Stimulated activated CD8-positive, alpha-beta memory T cell treated with anti-CD3 and anti-CD28 coated beads, Interleukin-7, amount 100 ng/mL, for 24 hours (primary cell): ENCODE data around the gene INO80D.
"Not testable (repeated sequence)": the region's sequence is repeated elsewhere in the genome, so short reads cannot be mapped to it uniquely, and the experiment has no call there.

Experiments used
- DNase-seq: peaks from one replicate; pipeline ENCODE4 v3.0.0-alpha.2; 2020; ENCODE audit warnings: low read depth

INO80D gene

DNA sequence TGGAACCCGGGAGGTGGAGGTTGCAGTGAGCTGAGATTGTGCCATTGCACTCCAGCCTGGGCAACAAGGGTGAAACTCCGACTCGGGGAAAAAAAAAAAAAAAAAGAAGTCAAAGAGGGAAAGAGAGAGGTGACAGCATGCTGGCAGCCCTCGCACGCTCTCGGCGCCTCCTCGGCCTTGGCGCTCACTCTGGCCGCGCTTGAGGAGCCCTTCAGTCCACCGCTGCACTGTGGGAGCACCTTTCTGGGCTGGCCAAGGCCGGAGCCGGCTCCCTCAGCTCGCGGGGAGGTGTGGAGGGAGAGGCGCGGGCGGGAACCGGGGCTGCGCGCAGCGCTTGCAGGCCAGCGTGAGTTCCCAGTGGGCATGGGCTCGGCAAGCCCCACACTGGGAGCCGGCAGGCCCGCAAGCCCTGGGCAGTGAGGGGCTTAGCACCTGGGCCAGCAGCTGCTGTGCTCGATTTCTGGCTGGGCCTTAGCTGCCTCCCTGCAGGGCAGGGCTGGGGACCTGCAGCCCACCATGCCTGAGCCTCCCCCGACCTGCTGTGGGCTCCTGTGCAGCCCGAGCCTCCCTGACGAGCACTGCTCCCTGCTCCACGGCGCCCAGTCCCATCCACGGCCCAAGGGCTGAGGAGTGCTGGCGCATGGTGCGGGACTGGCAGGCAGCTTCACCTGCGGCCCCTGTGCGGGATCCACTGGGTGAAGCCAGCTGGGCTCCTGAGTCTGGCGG, 108.9 kb downstream of the INO80D start:
- DNase-seq: not testable (repeated sequence)

DNA sequence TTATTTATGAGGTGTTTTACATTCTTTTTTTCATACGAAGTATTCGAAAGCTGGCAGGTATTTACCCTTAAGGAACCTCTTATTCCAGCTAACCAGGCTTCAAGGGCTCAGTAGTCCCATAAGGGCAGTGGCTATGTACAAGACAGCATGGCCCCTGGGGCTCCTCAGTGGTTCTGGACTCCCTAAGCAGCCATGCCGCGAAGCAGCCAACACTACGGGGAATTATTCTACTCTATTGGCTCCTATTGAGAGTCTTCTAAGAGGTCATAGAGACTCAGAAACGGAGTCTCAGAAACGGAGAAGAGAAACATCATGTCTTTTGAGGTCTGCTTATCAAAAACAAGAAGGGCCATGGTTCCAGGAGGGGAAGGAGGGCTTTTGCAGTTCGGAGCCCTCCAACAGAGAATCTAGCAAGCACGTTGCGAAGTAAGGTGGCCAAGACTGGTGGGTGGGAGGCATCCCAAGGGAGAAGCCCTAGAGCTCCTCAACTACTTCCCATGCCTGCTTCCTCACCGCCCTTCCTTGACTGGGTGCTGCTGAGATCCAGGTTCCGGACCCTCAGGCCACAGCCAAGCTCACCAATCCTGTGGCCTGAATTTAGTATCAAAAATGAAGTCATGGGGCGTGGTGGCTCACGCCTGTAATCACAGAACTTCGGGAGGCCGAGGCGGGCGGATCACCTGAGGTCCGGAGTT, 109.7 kb downstream of the INO80D start:
- no peak for DNase-seq

DNA sequence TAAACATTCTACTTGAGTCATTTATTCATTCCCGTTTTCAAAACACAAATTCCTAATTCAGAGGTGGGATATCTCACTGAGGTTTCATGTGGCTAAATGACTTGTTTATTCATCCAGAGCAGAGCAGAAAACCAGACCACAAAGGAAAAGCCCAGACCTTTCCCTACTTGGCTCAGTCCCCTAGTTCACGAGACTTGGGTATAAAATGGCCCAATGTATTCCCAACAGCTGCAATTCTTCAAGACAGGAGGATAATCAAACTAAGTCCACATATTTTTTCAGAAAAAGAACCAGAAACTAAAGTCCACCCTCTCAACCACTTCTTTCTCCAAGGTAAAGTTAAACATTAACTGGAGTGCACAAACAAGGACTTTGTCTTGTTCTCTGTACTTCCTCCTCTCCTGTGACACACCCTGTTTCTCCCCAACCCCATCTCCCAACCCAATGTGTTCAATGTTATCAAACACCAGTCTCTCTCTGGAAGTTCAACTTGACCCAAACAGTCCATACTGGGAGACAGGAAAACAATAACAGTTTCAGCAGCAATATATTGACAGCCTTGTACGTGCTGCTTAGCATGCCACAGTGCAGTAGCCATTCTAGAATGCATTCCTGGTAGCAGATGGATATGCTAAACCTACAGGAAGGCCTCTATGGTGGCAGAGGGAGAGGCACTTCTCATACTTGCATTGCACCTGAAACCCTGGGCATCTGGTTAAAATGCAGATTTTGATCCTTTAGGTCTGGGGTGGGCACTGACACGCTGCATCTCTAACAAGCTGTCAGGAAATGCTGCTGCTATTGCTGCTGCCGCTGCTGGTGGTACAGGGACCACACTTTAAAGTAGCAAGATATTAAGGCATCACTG, 110.7 kb downstream of the INO80D start:
- DNase-seq: no peak

DNA sequence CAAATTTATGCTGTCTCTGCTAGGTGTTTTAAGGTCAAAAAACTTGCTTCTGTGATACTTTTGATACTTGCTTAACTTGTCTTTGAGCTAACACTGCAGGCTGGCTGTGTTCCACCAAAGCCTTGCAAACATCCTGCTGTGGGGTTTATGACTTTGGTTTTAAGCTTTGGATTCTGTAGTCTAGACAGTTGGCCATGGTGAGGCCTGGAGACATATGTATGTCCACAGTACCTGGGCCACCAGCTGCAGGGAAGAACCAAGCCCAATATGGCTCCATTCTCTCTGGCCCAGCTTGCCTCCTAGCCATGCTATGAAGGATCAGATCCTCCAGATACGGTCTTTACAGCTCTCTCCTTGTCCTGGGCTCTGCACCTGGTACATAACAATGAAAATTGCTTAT, 113.9 kb downstream of the INO80D start:
- no peak for DNase-seq

DNA sequence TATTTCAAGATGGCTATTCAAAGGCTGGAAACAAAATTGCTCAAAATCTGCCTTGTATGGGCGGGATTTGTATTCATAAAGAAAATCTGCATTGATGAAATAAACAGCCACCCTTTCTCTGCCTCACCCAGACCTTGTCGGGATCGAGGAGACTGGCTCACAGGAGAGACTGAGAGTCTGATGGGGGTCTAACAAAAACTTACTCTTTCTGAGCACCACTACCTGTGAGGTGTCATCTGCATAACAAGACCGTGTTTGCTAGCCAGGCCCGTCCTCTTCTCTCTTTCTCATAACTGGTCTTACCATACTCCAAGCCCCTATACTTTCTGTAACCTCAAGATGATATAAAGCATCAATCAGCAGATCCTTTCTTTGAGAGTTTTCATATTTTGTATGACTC, 115.6 kb downstream of the INO80D start:
- DNase-seq: no peak

DNA sequence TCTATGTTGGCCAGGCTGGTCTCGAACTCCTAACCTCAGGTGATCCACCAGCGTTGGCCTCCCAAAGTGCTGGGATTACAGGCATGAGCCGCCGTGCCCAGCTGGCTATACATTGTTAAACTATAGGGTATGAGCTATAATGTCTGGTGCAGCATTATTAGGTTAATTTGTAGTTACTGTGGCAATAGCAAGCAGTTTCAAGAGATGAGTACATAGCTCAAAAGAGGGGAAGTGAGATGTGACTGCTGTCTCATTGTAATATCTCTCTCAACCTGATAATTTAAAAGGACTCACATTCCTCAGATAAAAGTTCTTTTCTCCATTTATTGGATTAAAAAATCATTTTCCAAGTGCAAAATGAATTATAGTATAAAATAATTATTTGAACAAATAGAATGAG, 116.4 kb downstream of the INO80D start:
- no peak for DNase-seq

DNA sequence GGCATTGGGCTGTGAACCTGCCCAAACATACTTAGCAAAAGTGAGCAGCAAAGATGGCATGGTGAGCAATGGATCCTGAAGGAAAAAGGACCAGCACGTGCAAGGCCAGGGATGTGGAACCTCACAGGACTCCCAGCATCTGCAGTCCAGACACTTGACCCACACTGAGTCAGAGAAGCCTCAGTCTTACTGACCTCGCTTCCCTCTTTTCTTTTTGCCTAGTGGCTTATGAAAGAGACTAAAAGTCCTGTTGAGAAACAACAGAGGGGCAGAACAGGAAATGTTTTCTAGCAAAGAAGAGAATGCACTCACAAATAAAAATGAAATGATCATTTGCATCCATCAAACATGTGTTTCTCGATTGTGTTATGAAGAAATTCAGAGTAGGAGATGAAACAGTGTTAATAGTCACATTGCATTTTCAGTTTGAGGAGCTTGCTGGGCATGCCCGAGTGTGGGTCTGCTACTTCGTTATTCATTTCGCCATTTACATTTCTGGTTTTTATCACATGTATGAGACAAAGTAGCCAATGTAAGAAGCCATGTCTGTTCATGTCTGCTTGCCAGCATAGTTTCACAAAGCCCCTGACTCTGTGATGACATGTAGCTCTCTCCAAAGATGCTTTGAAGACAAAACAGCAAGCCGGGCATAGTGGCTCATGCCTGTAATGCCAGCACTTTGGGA, 118.4 kb downstream of the INO80D start:
- DNase-seq: no peak

DNA sequence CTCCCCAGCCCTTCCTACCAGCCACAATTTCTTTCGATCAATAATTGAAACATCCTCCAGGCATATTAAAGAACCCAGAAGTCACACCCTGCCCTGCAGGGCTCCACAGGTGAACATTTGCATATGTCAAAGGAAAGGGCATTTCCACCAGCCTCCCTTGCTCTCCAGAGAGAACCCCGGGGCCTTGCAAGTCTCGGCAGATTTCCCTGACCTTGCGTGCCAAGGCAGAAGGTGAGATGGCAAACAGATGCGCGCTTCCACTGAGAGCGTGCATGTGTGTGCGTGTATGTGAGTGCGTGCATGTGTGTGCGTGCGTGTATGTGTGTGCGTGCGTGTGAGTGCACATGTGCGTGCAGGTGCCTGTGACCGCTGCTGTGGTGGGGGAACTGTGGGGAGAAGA, 120.3 kb downstream of the INO80D start:
- DNase-seq: no peak

DNA sequence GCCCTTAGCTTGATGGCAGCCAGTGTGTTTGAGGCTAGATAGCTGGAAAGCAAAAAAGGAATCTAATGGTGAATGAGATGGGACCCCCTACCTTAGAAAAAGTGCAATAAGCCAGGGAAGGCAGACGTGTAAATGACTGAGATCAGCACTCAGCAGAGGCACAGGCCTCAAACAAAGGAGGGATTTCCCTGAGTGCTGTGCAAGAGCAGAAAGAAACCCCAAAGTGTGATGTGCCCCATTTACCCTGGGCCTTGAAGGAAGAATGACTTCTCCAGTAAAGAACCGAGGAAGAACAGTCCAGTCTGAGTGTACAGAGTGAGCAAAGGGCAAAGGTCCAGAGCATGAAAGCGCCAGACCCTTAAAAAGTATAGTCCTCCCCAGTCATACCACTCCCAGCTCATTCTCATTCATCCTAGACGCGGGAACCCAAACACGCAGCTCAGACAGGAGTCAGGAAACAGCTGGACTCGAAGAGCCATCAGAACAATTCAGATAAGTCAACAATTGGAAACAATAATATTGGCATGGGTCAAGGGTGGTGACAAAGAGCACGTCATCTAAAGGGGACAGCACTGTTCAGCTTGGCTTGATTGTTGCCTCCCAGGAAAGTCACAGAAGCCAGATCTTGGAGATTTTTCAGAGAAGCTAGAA, 121.7 kb downstream of the INO80D start:
- DNase-seq: no peak

DNA sequence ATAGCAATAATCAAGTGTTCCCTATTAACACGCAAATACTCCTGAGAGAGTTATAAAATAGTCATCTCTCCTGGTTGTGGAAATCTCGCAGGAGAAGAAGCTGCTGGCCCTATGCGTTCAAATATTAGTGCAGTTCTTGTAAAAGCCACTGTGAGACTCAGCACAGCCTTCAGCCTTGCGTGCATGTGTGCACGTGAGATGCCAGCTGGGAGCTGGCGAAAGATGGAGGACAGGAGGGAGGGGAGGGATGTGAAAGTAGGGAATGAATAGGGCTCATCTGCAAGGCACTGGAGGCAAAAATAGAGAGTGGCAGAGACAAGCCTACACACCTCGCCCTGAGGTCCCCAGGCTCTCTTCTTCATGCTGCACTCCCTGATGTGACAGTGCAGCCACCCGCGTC, 126.5 kb downstream of the INO80D start:
- DNase-seq: no peak

DNA sequence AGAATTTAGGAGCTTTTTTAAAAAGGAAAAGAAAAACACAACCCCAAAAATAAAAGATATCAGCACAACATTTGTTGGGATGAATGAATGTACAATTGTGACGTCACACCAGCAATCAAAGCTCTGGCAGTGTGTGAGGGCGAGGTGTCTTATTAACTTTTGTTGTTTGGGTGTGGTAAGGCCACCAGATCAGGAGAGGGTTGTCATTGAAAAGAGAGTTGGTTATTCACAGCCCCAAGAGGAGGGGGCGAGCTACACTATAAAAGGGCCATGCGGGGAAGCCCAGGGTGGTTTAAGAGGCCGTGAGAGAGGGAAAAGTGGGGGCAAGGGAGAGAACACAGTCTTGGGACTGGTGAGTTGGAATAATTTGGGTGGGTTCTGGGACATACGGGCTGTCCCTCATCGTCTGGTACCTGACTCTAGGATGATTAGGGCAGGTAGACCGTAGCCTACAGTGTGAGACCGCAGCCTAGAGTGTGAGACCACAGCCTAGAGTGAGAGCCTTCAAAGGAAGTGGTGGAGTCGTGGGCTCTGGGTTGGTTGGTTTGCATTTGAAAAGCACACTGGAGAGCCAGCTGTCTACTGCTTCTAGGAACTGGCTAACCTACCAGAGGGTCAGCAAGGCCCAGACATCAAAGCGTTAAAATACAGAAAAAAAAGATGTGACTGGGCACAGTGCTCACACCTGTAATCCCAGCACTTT, 128.4 kb downstream of the INO80D start:
- no peak for DNase-seq

DNA sequence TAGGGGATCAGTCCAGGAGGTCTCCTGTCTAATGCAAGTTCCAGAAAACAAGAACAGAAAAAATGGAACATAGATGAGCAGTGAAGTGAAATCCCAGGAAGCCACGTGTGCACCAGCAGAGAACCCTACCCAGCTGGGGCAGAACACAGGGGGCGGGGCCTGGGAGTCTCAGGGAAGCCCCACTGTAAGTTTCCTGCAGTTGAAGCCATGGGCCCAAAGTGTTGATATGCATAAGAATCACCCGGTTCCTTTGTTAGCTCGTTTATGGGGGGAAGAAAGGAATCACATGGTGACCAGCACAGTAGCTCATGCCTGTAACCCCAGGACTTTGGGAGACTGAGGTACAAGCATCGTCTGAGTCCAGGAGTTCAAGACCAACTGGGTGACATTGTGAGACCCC, 131.3 kb downstream of the INO80D start:
- DNase-seq: no peak

DNA sequence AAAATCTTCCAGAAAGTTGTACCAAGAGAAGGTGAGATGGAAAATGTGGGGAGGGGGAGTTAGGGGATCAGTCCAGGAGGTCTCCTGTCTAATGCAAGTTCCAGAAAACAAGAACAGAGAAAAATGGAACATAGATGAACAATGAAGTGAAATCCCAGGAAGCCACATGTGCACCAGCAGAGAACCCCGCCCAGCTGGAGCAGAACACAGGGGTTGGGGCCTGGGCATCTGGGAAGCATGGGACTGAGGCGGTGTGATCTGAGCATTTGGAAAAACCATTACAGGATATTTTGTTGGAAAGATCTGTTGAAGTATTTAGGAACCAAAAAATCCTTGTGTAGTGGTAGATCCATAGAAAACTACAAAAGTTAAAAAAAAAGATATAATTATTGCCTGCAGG, 133.7 kb downstream of the INO80D start:
- DNase-seq: no peak

DNA sequence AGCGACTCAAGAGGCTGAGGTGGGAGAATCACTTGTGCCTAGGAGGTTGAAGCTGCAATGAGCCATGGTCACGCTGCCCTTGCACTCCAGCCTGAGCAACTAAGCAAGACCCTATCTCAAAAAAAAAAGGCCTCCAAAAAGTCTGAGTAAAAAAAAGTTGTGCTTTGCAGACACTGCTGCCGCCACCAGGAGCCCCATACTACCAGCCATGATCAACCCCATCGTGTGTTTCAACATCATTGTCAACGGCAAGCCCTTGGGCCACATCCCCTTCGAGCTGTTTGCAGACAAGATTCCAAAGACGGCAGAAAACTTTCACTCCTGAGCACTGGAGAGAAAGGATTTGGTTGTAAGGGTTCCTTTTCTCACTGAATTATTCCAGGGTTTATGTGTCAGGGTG, 137.1 kb downstream of the INO80D start:
- no peak for DNase-seq

DNA sequence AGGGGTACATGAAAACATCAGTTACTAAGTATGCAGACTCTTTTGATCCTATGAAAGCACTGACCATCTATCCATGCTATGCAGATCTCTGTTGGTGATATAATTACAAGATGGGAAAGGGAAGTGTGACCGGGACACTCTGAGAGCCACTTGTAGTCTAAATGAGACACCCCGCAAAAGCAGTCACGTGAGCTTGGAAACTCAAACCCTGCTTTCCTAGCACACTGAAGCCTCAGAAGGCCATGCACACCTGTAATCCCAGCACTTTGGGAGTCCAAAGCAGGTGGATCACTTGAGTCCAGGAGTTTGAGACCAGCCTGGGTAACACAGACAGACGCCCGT, 137.5 kb downstream of the INO80D start:
- no peak for DNase-seq

DNA sequence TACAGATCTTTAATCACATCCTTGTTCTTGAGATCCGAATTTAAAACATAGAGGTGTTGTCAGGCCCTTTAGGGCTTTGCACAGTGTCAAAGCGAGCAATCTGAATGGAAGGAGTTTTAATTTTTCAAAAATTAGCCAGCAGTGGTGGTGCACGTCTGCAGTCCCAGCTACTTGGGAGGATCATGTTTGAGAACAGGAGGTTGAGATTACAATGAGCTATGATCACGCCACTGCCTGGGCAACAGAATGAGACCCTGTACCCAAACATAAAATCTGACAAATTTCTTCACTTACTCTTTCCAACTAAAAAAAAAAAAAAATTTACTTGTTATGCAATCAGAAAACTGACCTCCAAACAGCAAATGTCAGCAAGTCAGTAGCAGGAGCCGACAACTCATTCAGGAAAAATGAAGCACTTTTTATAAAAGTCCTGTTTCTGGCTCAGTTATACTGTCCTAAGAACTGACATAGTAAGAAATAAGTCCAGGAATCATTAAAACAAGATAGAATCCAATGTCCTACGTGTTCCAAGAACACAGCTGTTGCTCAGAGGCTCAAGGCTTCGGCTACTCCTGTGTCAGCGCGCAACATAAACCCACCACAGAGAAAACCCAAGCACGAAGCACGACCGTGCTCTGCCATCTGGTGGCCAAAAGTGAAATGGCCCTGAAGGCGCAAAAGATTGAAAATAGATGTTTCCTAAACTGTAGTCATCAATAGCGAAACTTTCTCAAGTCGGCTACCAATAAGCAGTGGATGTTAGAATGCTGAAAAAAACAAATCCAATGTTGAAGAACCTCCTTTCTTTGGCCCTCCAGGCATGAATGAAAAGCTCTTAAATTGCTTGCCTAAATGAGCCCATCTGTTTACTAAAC, 138.1 kb downstream of the INO80D start:
- DNase-seq: peak; percentile 34

DNA sequence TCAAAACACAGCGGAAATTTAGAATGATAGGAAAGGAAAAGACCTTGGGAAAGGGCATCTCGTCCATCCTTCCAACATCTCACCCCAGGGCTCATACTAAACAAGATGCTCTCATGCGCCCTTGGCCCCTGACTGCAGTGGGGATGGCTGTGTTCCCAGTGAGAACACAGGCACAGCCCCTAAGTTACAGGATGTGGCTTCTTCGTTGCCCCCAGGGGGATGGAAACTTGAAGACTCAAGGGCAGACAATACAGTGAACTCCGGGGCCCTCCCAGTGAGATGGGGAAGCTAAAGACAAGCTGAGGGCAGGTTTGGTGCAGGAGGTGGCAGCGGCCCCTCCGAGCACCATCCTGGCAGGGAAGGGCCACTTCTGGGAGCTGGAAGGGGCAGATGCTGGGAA, 139.7 kb downstream of the INO80D start:
- DNase-seq: no peak
